Measurements from ENCODE around the gene NOP14.

GRCh38 chr4:2948895-2949781 lies 14.1 kb downstream of the NOP14 start:
- peak in 4 of 6 experiments; percentile 33 to 56 (median 38) for TF ChIP-seq CTCF (IDR thresholded peaks at IDR 0.05)
- TF ChIP-seq POLR2A (IDR thresholded peaks at IDR 0.05), result no peak
